HFFc6 (cell line): ENCODE data around the gene PPP2R5B. TPM values are rescaled to one million over a fixed set of nuclear protein-coding genes. Genes with fewer than 3 reads are reported as not detected.

Source experiments
- DNase-seq: peaks from one replicate; pipeline ENCODE4 v3.0.0-alpha.2; 2018
- H3K27ac Mint-ChIP-seq: 2 replicates; pipeline ENCODE4 v1.8.0; 2020; ENCODE audit warnings: mild to moderate bottlenecking, mixed read lengths
- H3K27me3 Mint-ChIP-seq: 2 replicates; pipeline ENCODE4 v1.8.0; 2021; ENCODE audit warnings: mild to moderate bottlenecking, moderate library complexity, mixed read lengths; ENCODE audit not compliant: insufficient read depth
- H3K36me3 Mint-ChIP-seq: 2 replicates; pipeline ENCODE4 v1.8.0; 2021; ENCODE audit warnings: low read depth, mixed read lengths
- H3K4me1 Mint-ChIP-seq: 2 replicates; pipeline ENCODE4 v1.8.0; 2020; ENCODE audit warnings: low read depth, mixed read lengths
- H3K4me3 Mint-ChIP-seq: 2 replicates; pipeline ENCODE4 v1.8.0; 2020; ENCODE audit warnings: mild to moderate bottlenecking, moderate library complexity, mixed read lengths
- H3K9me3 Mint-ChIP-seq: 2 replicates; pipeline ENCODE4 v1.8.0; 2020; ENCODE audit warnings: mild to moderate bottlenecking, mixed read lengths
- total RNA-seq, 6 experiments: library from RNA; stranded (reverse); fragmentation: NEBNext Ultra II Directional; extraction: Animal tissue kit (Norgen Biotek cat#: 25700); gene quantifications; 2 replicates in 1 of 6; 3 replicates in 5 of 6; pipeline ENCODE4 v1.2.3, GENCODE V29; 2021
- TF ChIP-seq, protein P1 (sequence below): fragments of 200-600 bp; sonication (generic); IDR thresholded peaks from 2 replicates; pipeline ENCODE4 v1.5.0; 2021; ENCODE audit warnings: antibody characterized with exemption, mild to moderate bottlenecking

PPP2R5B gene
- total RNA-seq, 6 experiments from 2014 or later: 16.2 to 28.1 (median 19.6) TPM

DNA sequence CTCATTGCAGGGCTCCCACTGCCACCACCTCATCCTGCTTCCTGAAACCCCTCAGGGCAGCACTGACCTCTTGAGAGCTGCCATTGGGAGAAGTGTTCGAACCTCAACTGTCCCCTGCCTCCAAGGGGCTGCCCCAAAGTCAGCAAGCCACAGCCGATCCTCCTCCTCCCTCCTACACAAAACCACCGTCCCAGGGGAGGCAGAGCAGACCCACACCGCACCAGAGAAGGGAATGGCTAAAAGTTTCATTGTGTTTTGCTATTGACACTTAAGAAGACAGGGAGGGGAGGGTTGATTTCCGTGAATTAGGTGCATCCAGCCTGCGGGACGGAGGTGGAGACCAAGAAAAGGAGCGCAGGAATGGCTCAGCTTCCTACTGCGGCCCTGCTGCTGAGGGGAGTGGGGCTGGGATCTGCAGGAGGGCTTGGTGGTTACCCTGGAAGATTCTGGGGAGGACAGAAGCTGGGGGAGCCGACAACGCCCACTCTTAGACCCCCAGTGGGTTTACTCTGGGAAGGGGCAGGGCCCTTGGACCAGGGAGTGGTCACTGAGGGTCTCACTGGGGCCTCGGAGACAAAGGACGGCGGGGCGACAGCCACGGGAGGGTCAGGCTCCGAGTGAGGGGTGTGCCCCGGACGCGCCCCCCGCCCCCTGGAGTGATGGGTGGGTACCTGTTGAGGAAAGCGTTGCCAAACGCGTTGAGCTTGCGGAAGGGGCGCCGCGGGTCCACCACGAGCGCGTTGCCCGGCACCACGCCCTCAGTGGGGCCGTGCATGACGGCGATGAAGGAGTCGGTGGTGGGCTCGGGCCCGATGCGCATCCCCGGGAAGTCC is 46.9 kb upstream of the PPP2R5B start:
- Mint-ChIP-seq H3K4me1 (peaks cover 60% of the 10 kb centered on the region), H3K27ac (peak overlapping the region; percentile 91), H3K36me3 (peaks cover 43% of the 10 kb centered on the region), H3K27me3 (peaks cover 14% of the 10 kb centered on the region), H3K9me3 (no peaks in the 10 kb centered on the region), H3K4me3 (peak overlapping the region; percentile 99)
- TF ChIP-seq, protein P1, sequence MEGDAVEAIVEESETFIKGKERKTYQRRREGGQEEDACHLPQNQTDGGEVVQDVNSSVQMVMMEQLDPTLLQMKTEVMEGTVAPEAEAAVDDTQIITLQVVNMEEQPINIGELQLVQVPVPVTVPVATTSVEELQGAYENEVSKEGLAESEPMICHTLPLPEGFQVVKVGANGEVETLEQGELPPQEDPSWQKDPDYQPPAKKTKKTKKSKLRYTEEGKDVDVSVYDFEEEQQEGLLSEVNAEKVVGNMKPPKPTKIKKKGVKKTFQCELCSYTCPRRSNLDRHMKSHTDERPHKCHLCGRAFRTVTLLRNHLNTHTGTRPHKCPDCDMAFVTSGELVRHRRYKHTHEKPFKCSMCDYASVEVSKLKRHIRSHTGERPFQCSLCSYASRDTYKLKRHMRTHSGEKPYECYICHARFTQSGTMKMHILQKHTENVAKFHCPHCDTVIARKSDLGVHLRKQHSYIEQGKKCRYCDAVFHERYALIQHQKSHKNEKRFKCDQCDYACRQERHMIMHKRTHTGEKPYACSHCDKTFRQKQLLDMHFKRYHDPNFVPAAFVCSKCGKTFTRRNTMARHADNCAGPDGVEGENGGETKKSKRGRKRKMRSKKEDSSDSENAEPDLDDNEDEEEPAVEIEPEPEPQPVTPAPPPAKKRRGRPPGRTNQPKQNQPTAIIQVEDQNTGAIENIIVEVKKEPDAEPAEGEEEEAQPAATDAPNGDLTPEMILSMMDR: no peak
- no peak for DNase-seq

DNA sequence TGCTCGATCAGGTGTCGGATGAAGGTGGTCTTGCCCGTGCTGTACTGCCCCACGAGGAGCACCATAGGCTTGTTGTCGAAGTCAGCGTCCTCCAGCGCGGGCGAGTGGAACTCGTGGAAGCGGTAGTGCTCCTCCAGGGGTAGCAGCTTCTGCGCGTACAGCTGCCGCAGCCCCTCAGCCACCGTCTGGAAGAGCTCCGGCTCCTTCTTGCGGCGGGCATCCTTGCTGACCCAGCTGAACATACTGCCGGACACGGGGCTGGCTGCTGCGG is 46.3 kb upstream of the PPP2R5B start:
- DNase-seq: no peak
- H3K4me3 Mint-ChIP-seq: peak overlapping the region; percentile 99
- H3K27me3 Mint-ChIP-seq: peaks cover 14% of the 10 kb centered on the region
- TF ChIP-seq, protein P1: no peak
- H3K36me3 Mint-ChIP-seq: peaks cover 38% of the 10 kb centered on the region
- peak overlapping the region; percentile 91 for H3K27ac Mint-ChIP-seq
- H3K4me1 Mint-ChIP-seq: peaks cover 55% of the 10 kb centered on the region
- H3K9me3 Mint-ChIP-seq: no peaks in the 10 kb centered on the region

DNA sequence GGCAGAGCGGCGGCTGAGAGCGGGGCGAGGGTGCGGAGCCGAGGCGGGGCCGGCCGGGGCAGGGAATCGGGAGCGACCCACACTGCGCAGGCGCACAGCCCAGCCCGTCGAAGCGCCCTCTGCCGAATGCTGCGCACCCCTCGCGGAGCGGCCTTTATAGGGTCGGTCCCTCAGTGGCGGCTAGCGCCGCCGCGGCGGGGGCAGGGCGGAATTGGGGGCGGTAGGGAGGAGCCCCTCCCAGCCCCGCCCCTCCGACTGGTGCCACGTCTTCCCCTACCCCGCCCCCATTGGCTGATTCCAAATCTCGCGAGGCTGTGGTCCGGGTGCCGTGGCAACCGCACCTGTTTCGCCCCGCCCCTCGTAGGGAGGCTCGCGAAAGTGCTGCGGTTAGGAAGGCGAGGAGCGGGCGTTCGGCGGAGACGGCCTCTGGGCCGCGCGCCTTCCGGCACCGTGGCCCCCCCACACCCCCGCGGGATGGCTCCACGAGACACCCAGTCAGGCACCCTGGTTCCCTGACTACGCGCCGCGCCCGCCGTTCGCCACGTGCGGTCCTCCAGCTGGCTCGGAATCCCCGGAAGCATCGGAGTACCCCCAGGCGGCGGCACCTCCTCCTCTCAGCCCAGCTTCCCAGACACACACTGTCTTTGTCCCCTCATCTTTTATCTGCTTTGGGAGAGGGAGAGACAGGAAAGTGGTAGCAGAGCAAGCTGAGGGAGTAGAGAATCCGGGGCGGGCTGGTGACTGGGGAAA is 45.8 kb upstream of the PPP2R5B start, which contains the start of gene EHD1:
EHD1 (minus strand) TSS at position 128 of the 750 bp plus-strand sequence. CDS start 157 bp downstream, outside the sequence.
- peak within 1 kb of the TSS; percentile 91 for H3K27ac Mint-ChIP-seq
- peaks cover 35% of the 10 kb centered on the region for H3K36me3 Mint-ChIP-seq
- peaks cover 53% of the 10 kb centered on the region for H3K4me1 Mint-ChIP-seq
- peaks cover 14% of the 10 kb centered on the region for H3K27me3 Mint-ChIP-seq
- H3K4me3 Mint-ChIP-seq: peak within 1 kb of the TSS; percentile 99
- TF ChIP-seq, protein P1: peak; percentile 76
- DNase-seq: peak; percentile 94
- no peaks in the 10 kb centered on the region for H3K9me3 Mint-ChIP-seq

DNA sequence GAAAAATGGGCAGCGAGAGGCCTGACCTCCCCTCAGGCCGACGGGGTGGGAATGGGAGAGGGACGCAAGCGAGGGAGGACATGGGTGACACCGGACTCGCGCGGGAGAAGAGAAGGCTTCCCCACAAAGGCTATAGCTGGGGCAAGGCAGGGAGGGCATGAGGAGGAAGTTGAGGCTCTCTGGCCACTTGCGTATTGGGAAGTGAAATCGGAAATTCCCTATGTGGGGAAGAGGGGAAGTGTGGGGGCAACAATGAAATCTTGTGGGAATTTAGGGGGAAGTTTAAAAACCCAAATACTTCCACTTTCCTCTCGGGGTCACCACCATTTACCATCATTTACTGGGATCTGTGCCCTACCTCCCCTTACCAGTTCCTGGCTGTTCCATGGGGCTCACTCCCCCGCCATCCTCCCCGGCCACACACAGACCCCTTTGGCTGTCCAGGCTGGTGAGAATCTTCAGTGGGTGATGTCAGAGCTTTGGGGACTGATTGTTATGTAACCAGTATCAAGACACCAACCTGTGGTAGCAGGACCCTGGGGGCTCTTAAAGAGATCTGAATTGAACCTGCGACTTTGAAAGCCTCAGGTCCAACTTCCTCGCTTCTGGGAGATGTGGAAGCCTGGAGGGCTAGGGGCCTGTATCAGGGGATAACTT is 45.1 kb upstream of the PPP2R5B start:
- no peak for DNase-seq
- peaks cover 14% of the 10 kb centered on the region for H3K27me3 Mint-ChIP-seq
- peak overlapping the region; percentile 99 for H3K4me3 Mint-ChIP-seq
- H3K27ac Mint-ChIP-seq: peak overlapping the region; percentile 91
- H3K4me1 Mint-ChIP-seq: peaks cover 51% of the 10 kb centered on the region
- H3K9me3 Mint-ChIP-seq: no peaks in the 10 kb centered on the region
- peaks cover 33% of the 10 kb centered on the region for H3K36me3 Mint-ChIP-seq
- TF ChIP-seq, protein P1: no peak

DNA sequence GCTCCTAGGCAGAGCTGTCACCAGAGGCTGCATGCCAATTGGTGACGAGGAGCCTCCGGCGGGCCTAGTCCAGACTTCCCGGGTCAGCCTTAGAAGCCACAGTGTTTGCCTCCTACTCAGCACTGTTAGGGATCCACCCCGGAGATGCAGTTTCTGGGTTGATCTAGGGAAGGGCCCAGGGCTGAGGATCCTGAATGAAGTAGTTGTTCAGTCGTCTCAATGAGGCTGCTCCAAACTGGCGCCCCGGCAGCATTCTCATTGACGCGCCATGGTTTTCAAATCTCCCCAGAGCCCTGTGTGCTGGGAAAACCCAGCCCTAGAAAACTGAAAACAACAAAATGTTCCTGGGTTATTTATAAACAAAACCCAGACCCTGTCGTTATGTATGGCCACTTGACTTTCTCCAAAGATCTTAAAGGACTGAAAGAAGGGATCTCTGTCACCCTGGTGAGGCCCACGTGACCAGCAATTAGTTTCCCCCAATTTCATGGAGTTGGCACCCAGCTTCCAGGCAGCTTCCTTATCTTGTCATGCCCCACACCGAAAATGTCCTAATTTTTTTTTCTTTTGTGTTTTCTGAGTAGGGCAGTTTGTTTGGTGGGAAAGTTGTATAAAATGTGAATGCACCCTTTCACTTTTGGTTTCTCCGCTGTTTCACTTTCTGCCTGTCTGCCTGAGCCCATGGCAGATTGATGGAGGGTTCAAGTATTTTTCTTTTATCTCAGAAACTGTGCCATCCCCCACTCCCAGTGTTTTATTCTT is 44.1 kb upstream of the PPP2R5B start:
- peaks cover 45% of the 10 kb centered on the region for H3K4me1 Mint-ChIP-seq
- H3K9me3 Mint-ChIP-seq: no peaks in the 10 kb centered on the region
- H3K4me3 Mint-ChIP-seq: peak overlapping the region; percentile 9
- H3K27ac Mint-ChIP-seq: peak overlapping the region; percentile 91
- H3K27me3 Mint-ChIP-seq: peaks cover 14% of the 10 kb centered on the region
- no peak for DNase-seq
- H3K36me3 Mint-ChIP-seq: peaks cover 23% of the 10 kb centered on the region
- TF ChIP-seq, protein P1: no peak
